Right lobe of liver (tissue), 4 donors: ENCODE data around the gene STPG3.

Experiments
- CTCF ChIP-seq, 4 donors: fragments of 200-600 bp in 3 of 4; fragments of 450-650 bp in 1 of 4; IDR thresholded peaks; one replicate each; pipeline versions ENCODE4 v1.5.1 to v1.8.0; 2016 to 2022; ENCODE audit warnings: antibody characterized with exemption in 4 of 4, mild to moderate bottlenecking in 2 of 4
- POLR2A ChIP-seq: fragments of 450-650 bp; IDR thresholded peaks from one replicate; pipeline ENCODE4 v1.6.1; 2017; ENCODE audit warnings: antibody characterized with exemption, mild to moderate bottlenecking
- donor health status: DM: no; HTN: no; CAD: no.
- donor health status: DM: no; HTN: no; CAD: no.
- donor health status: DM: no; HTN: yes; CAD: no.

GRCh38 chr9:137250329-137251193 is 525 bp upstream of the STPG3 start:
- TF ChIP-seq POLR2A (no peak), CTCF (IDR thresholded peaks at IDR 0.05) (no peak)
